Colonic mucosa (tissue), 4 donors: ENCODE measurements around the gene C2orf68. TPM values are rescaled to one million over a fixed set of nuclear protein-coding genes. Genes with fewer than 3 reads are reported as not detected.
A peak's percentile ranks its signal among the peaks of the same experiment; 100 is the strongest.
"Not testable (repeated sequence)": the region's sequence is repeated elsewhere in the genome, so short reads cannot be mapped to it uniquely, and the experiment has no call there.

ENCODE experiments used
- DNase-seq: peaks from one replicate; pipeline ENCODE4 v3.0.0-alpha.2; 2020
- H3K27ac ChIP-seq: fragments of 200-600 bp; one replicate; pipeline ENCODE4 v1.8.0; 2021
- H3K27me3 ChIP-seq: fragments of 200-600 bp; one replicate; pipeline ENCODE4 v1.8.0; 2021
- H3K36me3 ChIP-seq: fragments of 200-600 bp; one replicate; pipeline ENCODE4 v1.8.0; 2021
- H3K4me1 ChIP-seq: fragments of 200-600 bp; one replicate; pipeline ENCODE4 v1.8.0; 2021; ENCODE audit warnings: mild to moderate bottlenecking
- H3K4me3 ChIP-seq: fragments of 200-600 bp; one replicate; pipeline ENCODE4 v1.8.0; 2021
- H3K9ac ChIP-seq, 2 donors: one replicate each; pipeline ENCODE4 v1.7.0; 2013; ENCODE audit warnings: control low read depth in 2 of 2, low read depth in 2 of 2, low read length in 2 of 2
- H3K9me3 ChIP-seq: fragments of 200-600 bp; one replicate; pipeline ENCODE4 v1.8.0; 2021
- CTCF ChIP-seq: fragments of 200-600 bp; IDR thresholded peaks from one replicate; pipeline ENCODE4 v1.8.0; 2022; ENCODE audit warnings: antibody characterized with exemption, mild to moderate bottlenecking
- intact Hi-C: fragments of 100-400 bp; cut with DNase I; formaldehyde crosslinking; loops from one replicate; pipeline ENCODE4 v1.14.1; 2022
- total RNA-seq, 2 donors: library from RNA; stranded (reverse); fragmentation: NEBNext Ultra II Directional in 1 of 2; extraction: Animal tissue kit (Norgen Biotek cat#: 25700) in 1 of 2; gene quantifications; one replicate each; pipeline ENCODE4 v1.2.1, GENCODE V29; 2021
- donor health status: healthy.
- donor health status: DM: no; HTN: no; CAD: no.
- donor health status: DM: no; HTN: no; CAD: no.

C2orf68 gene
- total RNA-seq, 2 donors from 2014 or later = 36.8 to 40.5 TPM

GRCh38 chr2:85611217-85611704 is 605 bp downstream of the C2orf68 start:
- Histone ChIP-seq H3K9me3 (no peaks in the 10 kb centered on the region), H3K4me3 (peak overlapping the region; percentile 81), H3K36me3 (no peaks in the 10 kb centered on the region), H3K9ac (peak overlapping the region; percentile 88 to 93), H3K27ac (peak overlapping the region; percentile 77), H3K27me3 (no peaks in the 10 kb centered on the region), H3K4me1 (peaks cover 3% of the 10 kb centered on the region)
- intact Hi-C loops = no loop called here
- DNase-seq = no peak
- no peak for TF ChIP-seq CTCF

- DNase-seq = no peak
- Histone ChIP-seq H3K4me3 (no peak overlapping the region), H3K27me3 (no peaks in the 10 kb centered on the region), H3K9me3 (no peaks in the 10 kb centered on the region), H3K9ac (no peak overlapping the region), H3K27ac (no peak overlapping the region), H3K36me3 (no peaks in the 10 kb centered on the region), H3K4me1 (peaks cover 7% of the 10 kb centered on the region)
- TF ChIP-seq CTCF = no peak
- intact Hi-C loops = no loop called here
These were observed 4.3 kb downstream of the C2orf68 start for GRCh38 chr2:85607268-85608215.

- no peaks in the 10 kb centered on the region for H3K27me3 ChIP-seq
- DNase-seq = no peak
- H3K27ac ChIP-seq = no peak overlapping the region
- TF ChIP-seq CTCF = no peak
- intact Hi-C loops = no loop called here
- no peaks in the 10 kb centered on the region for H3K9me3 ChIP-seq
- peaks cover 6% of the 10 kb centered on the region for H3K4me1 ChIP-seq
- no peaks in the 10 kb centered on the region for H3K36me3 ChIP-seq
- no peak overlapping the region for H3K9ac ChIP-seq
- no peak overlapping the region for H3K4me3 ChIP-seq
These were observed 5.8 kb downstream of the C2orf68 start for GRCh38 chr2:85606116-85606455.

- intact Hi-C loops = no loop called here
- H3K27me3 ChIP-seq = no peaks in the 10 kb centered on the region
- TF ChIP-seq CTCF = no peak
- no peak for DNase-seq
- no peak overlapping the region for H3K4me3 ChIP-seq
- no peaks in the 10 kb centered on the region for H3K36me3 ChIP-seq
- H3K27ac ChIP-seq = no peak overlapping the region
- no peak overlapping the region for H3K9ac ChIP-seq
- H3K4me1 ChIP-seq = peaks cover 4% of the 10 kb centered on the region
- H3K9me3 ChIP-seq = no peaks in the 10 kb centered on the region
These were observed 6.3 kb downstream of the C2orf68 start for GRCh38 chr2:85605406-85606115.

- H3K4me1 ChIP-seq = peaks cover 4% of the 10 kb centered on the region
These were observed 7.1 kb downstream of the C2orf68 start for GRCh38 chr2:85604568-85605339.

GRCh38 chr2:85604133-85604444 is 7.8 kb downstream of the C2orf68 start:
- H3K27me3 ChIP-seq, DNase-seq, H3K9ac ChIP-seq, H3K4me1 ChIP-seq, H3K4me3 ChIP-seq, intact Hi-C loops, H3K9me3 ChIP-seq, H3K36me3 ChIP-seq, H3K27ac ChIP-seq: not testable (repeated sequence)

More at GRCh38 chr2:85604568-85605339, 7.1 kb downstream of the C2orf68 start:
- Histone ChIP-seq H3K9me3 (no peaks in the 10 kb centered on the region), H3K36me3 (no peaks in the 10 kb centered on the region), H3K4me3 (no peak overlapping the region), H3K27me3 (no peaks in the 10 kb centered on the region), H3K27ac (no peak overlapping the region), H3K9ac (no peak overlapping the region)
- intact Hi-C loops = no loop called here
- no peak for TF ChIP-seq CTCF
- DNase-seq = no peak
